Frontal cortex (tissue), 4 donors: Measurements from ENCODE around the gene RAPGEF5. TPM values are rescaled to one million over a fixed set of nuclear protein-coding genes. Genes with fewer than 3 reads are reported as not detected.

Experiments
- DNase-seq, 2 donors: peaks; one replicate each; pipeline ENCODE4 v3.0.0; 2012; ENCODE audit warnings: low spot score in 2 of 2
- FAIRE-seq: peaks from 2 replicates; lab custom pipeline; 2012; peaks lifted over from hg19 to GRCh38; lab: Jason Lieb, UNC
- total RNA-seq: library from RNA; depleted of rRNA; stranded (reverse); fragments of >200 nt; gene quantifications from one replicate; pipeline ENCODE4 v1.2.3, GENCODE V29; 2014
- donor health status: control.
- donor health status: control.
- donor health status: control.

RAPGEF5 gene
- total RNA-seq, result 90.9 TPM

DNA sequence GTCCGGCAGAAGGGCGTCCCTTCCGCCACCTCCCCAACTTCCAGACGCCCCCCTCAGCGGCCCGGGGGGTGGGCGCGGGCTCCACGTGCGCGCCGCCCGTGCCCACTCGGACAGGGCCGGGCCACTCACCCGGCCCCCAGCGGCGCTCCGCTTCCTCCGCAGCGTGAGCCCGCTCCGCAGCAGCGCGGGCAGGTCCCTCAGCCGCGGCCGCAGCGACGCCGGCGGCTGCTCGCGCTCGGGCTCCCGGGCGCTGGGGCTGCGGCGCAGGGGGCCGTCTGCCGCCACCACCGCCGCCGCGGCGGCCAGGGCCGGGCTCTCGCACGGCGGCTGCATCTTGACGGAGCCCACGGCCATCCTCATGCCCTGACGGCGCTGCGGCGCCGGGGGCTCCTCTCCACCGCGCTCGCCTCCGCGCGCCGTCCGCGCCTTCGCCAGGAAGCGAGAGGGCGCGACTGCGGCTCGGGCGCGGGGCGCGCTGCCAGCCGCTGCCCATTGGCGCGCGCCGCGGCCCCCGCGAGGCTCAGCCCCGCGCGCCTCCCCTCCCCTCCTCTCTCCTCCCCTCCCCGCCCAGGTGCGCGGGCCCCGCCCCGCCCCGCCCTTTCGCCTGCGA is at the start of gene RAPGEF5:
Gene RAPGEF5 (minus strand): TSS at position 454 of the 610 bp plus-strand sequence. CDS start 94 bp downstream, at position 360.
- DNase-seq, result peak; percentile 67 to 70
- FAIRE-seq, result no peak

DNA sequence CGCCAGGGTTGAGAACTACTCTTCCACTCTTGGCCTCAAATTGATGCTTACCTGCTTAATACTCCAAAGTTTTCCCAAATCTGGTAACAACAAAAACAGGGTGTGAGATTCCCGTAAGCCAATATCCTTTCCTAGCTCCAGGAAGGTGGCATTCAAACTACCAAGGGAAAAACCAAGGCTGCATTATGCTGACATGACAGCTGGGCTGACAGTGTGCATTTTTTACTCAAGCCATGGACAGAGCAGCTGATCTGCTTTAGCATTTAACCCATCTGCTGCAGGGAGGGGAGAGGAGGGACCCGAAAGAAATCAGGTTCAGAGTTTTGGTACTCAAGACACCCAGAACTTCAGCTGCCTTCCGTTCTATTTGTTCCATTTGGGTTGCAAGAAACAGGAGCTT is 49.8 kb upstream of the RAPGEF5 start:
- DNase-seq (no peak), FAIRE-seq (no peak)

GRCh38 chr7:22404421-22405023 is 47.6 kb upstream of the RAPGEF5 start:
- DNase-seq (no peak), FAIRE-seq (no peak)

DNA sequence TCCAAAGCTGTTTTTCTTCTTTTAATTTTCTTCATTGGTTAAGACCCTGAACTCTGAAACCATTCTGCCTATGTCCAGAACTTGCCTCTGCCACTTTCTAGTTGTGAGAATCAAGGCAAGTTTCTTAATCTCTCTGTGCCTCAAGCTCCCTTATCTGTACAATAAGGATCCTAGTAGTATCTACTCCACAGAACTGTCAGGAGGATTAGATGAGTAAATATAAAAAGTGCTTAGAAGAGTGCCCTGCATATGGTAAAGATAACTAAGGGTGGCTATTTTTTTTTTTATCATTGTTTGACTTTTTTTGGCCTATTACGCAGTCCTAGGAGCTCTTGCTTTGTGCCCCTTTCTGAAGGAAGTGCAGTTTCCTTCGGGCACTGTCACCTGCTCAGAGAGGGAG is 46.4 kb upstream of the RAPGEF5 start:
- no peak for FAIRE-seq
- no peak for DNase-seq

- DNase-seq (no peak), FAIRE-seq (no peak)
Measured at GRCh38 chr7:22402250-22402649, 45.3 kb upstream of the RAPGEF5 start.

- no peak for DNase-seq
- no peak for FAIRE-seq
Measured at GRCh38 chr7:22400936-22401553, 44.1 kb upstream of the RAPGEF5 start.

GRCh38 chr7:22400150-22400814 is 43.3 kb upstream of the RAPGEF5 start:
- DNase-seq, result no peak
- FAIRE-seq, result no peak

DNA sequence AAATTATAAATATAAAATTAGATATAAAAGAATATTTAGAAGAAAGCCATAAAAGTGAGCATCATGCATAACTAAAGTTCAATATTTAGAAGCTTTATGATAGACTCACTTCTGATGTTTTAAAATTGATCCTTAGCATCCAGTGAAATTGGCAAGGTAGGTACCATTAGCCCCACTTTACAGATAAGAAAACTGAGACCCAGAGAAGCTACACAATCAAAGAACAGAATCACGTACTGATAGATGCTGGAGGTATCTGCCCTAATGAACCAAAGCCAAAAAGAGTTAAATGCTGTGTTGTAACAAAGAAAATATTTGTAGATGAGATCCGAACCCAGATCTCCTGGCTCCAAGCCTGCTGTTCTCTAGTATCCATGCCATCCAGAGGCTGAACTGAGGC is 42.6 kb upstream of the RAPGEF5 start:
- no peak for FAIRE-seq

GRCh38 chr7:22399091-22399490 is 42.1 kb upstream of the RAPGEF5 start:
- FAIRE-seq (no peak), DNase-seq (no peak)

More for the DNA sequence above, 42.6 kb upstream of the RAPGEF5 start:
- no peak for DNase-seq

DNA sequence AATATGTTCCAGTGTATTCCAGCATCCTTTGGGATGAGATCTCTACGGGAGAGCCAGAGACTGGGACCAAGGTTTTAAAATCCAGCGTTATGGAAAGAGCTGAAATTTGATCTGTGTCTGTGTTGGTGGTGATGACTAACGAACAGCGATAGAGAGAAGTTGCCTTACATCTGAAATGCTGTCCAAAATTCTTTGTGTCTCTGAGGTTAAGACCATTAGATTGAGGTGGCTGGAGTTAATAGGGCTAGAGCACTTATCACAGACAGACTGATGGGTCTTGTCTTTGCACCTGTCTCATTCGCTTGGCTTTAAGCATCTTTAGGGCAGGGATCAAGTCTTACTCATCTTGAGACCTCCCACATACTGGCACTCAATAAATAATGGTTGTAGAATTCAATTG is 41.0 kb upstream of the RAPGEF5 start:
- DNase-seq (no peak), FAIRE-seq (no peak)

GRCh38 chr7:22395222-22395621 is 38.3 kb upstream of the RAPGEF5 start:
- FAIRE-seq, result no peak
- no peak for DNase-seq

- FAIRE-seq, result no peak
Measured at GRCh38 chr7:22394739-22395138, 37.8 kb upstream of the RAPGEF5 start.

DNA sequence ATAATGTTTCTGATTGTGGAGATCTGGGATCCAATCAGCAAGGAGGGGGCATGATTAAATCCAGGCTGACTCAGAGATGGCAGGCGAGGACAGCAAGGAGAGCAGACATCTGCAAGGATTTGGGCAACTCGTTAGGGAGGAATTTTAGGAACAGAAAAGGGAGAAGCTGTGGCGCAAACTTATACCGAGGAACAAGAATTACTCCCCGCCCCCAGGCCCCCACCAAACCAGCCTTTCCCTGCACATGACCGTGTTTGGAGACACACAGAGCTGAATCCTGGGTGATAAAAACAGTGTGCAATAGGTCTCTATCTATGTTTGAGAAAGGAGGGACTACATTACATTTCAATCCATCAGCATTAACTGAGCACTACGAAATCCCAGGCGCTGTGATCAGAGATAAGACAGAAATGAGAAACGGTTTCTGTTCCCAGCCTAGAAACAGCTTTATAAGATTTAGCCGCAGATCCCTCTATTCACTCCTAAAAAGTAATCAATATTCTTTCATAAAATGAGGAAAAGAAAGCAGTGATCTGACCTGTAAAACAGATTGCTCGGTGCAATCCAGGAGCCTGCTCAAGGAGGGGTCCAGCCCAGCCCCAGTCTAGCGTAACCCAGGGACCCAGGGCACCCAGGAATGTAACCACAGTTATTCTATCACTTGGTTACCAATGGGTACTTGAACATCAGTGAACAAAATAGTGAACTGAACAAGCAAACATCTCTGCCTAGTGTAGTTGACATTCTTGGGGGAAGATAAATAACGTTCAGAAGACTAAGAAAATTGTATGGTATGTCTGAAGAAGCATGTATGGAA is 37.2 kb upstream of the RAPGEF5 start:
- no peak for FAIRE-seq
- no peak for DNase-seq

More at GRCh38 chr7:22394739-22395138, 37.8 kb upstream of the RAPGEF5 start:
- DNase-seq, result no peak

GRCh38 chr7:22390516-22390915 is 33.6 kb upstream of the RAPGEF5 start:
- no peak for DNase-seq
- no peak for FAIRE-seq

- FAIRE-seq (no peak), DNase-seq (no peak)
Measured at GRCh38 chr7:22389892-22390291, 32.9 kb upstream of the RAPGEF5 start.

DNA sequence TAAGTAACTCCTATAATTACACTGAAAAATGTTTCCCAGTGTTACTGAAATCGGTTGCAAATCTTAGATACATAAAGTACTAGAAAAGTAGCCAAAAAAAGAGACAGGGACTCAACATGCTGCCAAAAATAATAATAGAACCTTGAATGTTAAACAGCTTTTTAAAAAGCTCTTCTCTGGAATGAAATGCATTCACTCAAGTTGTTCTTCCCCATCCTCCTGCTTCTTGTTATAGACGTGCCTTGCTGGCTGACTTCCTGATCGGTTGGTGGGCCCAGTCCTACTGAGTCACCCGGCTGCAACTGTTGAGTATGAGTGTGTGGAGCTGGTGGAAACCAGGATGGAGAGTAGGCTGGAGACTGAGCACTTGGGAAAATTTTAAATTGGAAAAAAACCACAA is 30.6 kb upstream of the RAPGEF5 start:
- FAIRE-seq (no peak), DNase-seq (peak in 1 of 2 donors; percentile 28)

DNA sequence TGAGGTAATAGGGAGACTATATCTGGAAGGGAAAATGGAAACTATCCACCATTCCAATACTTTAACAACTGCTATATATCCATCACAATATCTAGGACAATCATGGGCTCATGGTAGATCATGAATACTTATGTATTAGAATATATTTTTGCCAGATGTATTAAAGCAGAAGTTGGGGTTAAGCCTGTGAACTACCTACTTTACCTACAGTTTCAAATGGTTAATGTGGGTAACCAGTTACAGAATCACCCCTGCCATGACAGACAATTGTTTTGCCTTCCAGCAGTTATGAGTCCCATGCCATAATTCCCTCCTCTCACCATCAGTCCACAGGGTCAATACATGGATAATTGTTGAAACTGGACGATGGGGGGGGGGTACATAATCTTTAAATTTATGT is 29.9 kb upstream of the RAPGEF5 start:
- FAIRE-seq, result no peak

DNA sequence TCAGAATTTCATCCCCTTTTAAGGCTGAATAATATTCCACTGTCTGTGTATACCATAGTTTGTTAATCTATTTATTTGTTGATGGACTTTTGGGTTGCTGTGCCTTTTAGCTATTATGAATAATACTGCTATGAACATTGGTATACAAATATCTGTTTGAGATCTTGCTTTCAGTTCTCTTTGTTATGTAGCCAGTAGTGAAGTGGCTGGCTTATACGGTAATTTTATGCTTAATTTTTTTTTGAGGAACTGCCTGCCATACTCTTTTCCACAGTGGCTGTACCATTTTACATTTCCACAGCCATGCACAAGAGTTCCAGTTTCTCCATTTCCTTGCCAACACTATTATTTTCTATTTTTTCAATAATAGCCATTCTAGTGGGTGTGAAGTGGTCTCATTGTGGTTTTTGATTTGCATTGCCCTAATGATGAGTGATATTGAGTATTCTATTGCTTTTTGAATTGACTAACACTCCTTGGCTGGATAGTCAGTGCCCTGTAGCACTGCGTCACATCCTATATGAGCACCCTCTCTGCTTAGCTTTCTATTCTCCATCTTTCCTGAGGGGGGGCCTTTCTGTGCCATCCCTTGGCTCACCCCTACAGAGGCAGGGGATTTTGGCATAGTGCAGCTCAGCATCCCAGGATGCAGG is 29.4 kb upstream of the RAPGEF5 start:
- FAIRE-seq, result no peak

More for the DNA sequence above, 29.9 kb upstream of the RAPGEF5 start:
- DNase-seq, result no peak

GRCh38 chr7:22385326-22385725 is 28.4 kb upstream of the RAPGEF5 start:
- DNase-seq, result no peak
- FAIRE-seq, result no peak

More for the DNA sequence above, 29.4 kb upstream of the RAPGEF5 start:
- no peak for DNase-seq
